ENCODE measurements around the gene ITGB1BP1.

DNA sequence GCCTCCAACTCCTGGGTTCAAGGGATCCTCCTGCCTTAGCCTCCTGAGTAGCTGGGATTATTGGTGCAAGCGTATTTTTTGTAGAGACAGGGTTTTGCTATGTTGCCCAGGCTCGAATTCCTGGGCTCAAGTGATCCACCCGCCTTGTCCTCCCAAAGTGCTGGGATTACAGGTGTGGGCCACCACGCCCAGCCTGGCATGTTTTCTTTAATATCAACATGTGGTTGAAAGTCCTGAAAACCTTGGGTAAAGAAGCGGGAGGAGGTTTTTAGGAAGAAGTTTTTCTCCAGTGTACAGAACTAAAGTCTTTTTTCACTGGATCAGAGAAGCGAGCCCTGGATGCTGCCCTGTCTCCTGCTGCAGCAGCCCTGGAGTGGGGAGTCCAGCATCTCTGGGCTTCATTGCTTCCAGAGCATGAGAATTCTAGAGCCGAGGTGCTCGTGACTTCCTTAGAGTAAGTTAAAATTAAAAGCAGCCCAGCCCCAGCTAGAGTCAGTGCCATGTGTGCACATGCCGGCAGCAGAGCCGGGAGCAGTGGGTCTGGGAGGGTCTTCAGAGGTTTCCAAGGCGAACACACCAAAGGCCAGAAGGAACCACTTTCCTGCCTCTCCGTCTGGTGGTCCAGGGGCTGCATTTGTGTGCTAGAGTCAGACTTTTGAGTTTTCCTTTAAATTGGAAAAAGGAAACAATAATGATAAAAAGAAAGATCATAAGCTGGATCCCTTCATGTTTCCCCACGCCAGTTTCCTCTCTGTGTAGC, 31.2 kb downstream of the ITGB1BP1 start:
- TF ChIP-seq, protein P1, sequence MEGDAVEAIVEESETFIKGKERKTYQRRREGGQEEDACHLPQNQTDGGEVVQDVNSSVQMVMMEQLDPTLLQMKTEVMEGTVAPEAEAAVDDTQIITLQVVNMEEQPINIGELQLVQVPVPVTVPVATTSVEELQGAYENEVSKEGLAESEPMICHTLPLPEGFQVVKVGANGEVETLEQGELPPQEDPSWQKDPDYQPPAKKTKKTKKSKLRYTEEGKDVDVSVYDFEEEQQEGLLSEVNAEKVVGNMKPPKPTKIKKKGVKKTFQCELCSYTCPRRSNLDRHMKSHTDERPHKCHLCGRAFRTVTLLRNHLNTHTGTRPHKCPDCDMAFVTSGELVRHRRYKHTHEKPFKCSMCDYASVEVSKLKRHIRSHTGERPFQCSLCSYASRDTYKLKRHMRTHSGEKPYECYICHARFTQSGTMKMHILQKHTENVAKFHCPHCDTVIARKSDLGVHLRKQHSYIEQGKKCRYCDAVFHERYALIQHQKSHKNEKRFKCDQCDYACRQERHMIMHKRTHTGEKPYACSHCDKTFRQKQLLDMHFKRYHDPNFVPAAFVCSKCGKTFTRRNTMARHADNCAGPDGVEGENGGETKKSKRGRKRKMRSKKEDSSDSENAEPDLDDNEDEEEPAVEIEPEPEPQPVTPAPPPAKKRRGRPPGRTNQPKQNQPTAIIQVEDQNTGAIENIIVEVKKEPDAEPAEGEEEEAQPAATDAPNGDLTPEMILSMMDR (IDR thresholded peaks at IDR 0.05) = no peak
- TF ChIP-seq POLR2A (IDR thresholded peaks at IDR 0.05) (no peak), POLR2AphosphoS5 (IDR thresholded peaks at IDR 0.05) (no peak), EP300 (IDR thresholded peaks at IDR 0.05) (no peak)

All from stomach (tissue), 4 donors.